Mesothelial cell of epicardium (in vitro differentiated cells): Measurements from ENCODE around the gene CROCC2. TPM values are rescaled to one million over a fixed set of nuclear protein-coding genes. Genes with fewer than 3 reads are reported as not detected.

Experiments
- DNase-seq, 2 experiments: peaks; one replicate each; pipeline ENCODE4 v3.0.0; 2021; ENCODE audit warnings: low spot score in 2 of 2; ENCODE audit not compliant: unreplicated experiment in 2 of 2
- H3K27ac Mint-ChIP-seq: 2 replicates; pipeline ENCODE4 v1.8.0; 2021; ENCODE audit warnings: mixed read lengths
- H3K27me3 Mint-ChIP-seq: 2 replicates; pipeline ENCODE4 v1.8.0; 2021; ENCODE audit warnings: low read depth, mixed read lengths
- H3K36me3 Mint-ChIP-seq: 2 replicates; pipeline ENCODE4 v1.8.0; 2021; ENCODE audit warnings: mixed read lengths
- H3K4me1 Mint-ChIP-seq: 2 replicates; pipeline ENCODE4 v1.8.0; 2021; ENCODE audit warnings: mixed read lengths
- H3K4me3 Mint-ChIP-seq: 2 replicates; pipeline ENCODE4 v1.8.0; 2021; ENCODE audit warnings: mild to moderate bottlenecking, moderate library complexity, mixed read lengths
- H3K9me3 Mint-ChIP-seq: 2 replicates; pipeline ENCODE4 v1.8.0; 2021; ENCODE audit warnings: mixed read lengths
- CTCF ChIP-seq: fragments of 200-600 bp; sonication (generic); IDR thresholded peaks from one replicate; pipeline ENCODE4 v1.5.0; 2021; ENCODE audit warnings: antibody characterized with exemption; ENCODE audit not compliant: unreplicated experiment
- total RNA-seq: library from RNA; stranded (reverse); gene quantifications from 3 replicates; pipeline ENCODE4 v1.2.1, GENCODE V29; 2021

CROCC2 gene
- total RNA-seq, 1 donor from 2014 or later = 0.16 TPM

GRCh38 chr2:240886678-240887609 lies 19.2 kb upstream of the CROCC2 start:
- H3K4me3 Mint-ChIP-seq = no peak overlapping the region
- H3K27ac Mint-ChIP-seq = no peak overlapping the region
- H3K36me3 Mint-ChIP-seq = no peaks in the 10 kb centered on the region
- DNase-seq = no peak
- TF ChIP-seq CTCF = no peak
- no peaks in the 10 kb centered on the region for H3K27me3 Mint-ChIP-seq
- no peaks in the 10 kb centered on the region for H3K4me1 Mint-ChIP-seq
- no peaks in the 10 kb centered on the region for H3K9me3 Mint-ChIP-seq

- Mint-ChIP-seq H3K36me3 (no peaks in the 10 kb centered on the region), H3K4me1 (no peaks in the 10 kb centered on the region), H3K27me3 (no peaks in the 10 kb centered on the region), H3K4me3 (no peak overlapping the region), H3K9me3 (no peaks in the 10 kb centered on the region), H3K27ac (no peak overlapping the region)
- no peak for TF ChIP-seq CTCF
- no peak for DNase-seq
Observed at GRCh38 chr2:240887631-240888030, 18.5 kb upstream of the CROCC2 start.

GRCh38 chr2:240888130-240888889 lies 17.8 kb upstream of the CROCC2 start:
- TF ChIP-seq CTCF = no peak
- Mint-ChIP-seq H3K36me3 (no peaks in the 10 kb centered on the region), H3K9me3 (no peaks in the 10 kb centered on the region)

GRCh38 chr2:240888890-240889573 lies 17.1 kb upstream of the CROCC2 start:
- Mint-ChIP-seq H3K27me3 (no peaks in the 10 kb centered on the region), H3K9me3 (no peaks in the 10 kb centered on the region), H3K27ac (no peak overlapping the region), H3K4me3 (no peak overlapping the region), H3K36me3 (no peaks in the 10 kb centered on the region), H3K4me1 (peaks cover 7% of the 10 kb centered on the region)
- TF ChIP-seq CTCF = no peak
- no peak for DNase-seq

More at GRCh38 chr2:240888130-240888889, 17.8 kb upstream of the CROCC2 start:
- no peak for DNase-seq
- H3K4me1 Mint-ChIP-seq = peaks cover under 1% of the 10 kb centered on the region
- H3K27ac Mint-ChIP-seq = no peak overlapping the region
- no peaks in the 10 kb centered on the region for H3K27me3 Mint-ChIP-seq
- no peak overlapping the region for H3K4me3 Mint-ChIP-seq
